AG04449 (cell line): ENCODE results near the gene DHDDS.
A peak's percentile ranks its signal among the peaks of the same experiment; 100 is the strongest.

Source experiments
- CTCF ChIA-PET: fragments of 350-600 bp; formaldehyde crosslinking; extraction: SDS; loops from one replicate; lab custom pipeline; 2021; ENCODE audit warnings: antibody characterized with exemption; lab: Yijun Ruan, JAX
- POLR2A ChIA-PET: fragments of 400-600, 350-600 bp; formaldehyde crosslinking; extraction: SDS; loops from one replicate; lab custom pipeline; 2020; ENCODE audit warnings: antibody characterized with exemption, inconsistent platforms; lab: Yijun Ruan, JAX
- DNase-seq: peaks from one replicate; pipeline ENCODE4 v3.0.0-alpha.2; 2010; ENCODE audit warnings: low read depth, low spot score
- H3K4me3 ChIP-seq: 2 replicates; pipeline ENCODE4 v1.5.1; 2011; ENCODE audit warnings: low read depth, mild to moderate bottlenecking, control low read depth, low read length
- TF ChIP-seq, protein P1 (sequence below): IDR thresholded peaks from one replicate; pipeline ENCODE4 v1.5.1; 2011; ENCODE audit warnings: mild to moderate bottlenecking, moderate library complexity, low read length, control low read depth, inconsistent platforms; ENCODE audit not compliant: insufficient read depth; ENCODE audit errors: missing control alignments

DHDDS gene

DNA sequence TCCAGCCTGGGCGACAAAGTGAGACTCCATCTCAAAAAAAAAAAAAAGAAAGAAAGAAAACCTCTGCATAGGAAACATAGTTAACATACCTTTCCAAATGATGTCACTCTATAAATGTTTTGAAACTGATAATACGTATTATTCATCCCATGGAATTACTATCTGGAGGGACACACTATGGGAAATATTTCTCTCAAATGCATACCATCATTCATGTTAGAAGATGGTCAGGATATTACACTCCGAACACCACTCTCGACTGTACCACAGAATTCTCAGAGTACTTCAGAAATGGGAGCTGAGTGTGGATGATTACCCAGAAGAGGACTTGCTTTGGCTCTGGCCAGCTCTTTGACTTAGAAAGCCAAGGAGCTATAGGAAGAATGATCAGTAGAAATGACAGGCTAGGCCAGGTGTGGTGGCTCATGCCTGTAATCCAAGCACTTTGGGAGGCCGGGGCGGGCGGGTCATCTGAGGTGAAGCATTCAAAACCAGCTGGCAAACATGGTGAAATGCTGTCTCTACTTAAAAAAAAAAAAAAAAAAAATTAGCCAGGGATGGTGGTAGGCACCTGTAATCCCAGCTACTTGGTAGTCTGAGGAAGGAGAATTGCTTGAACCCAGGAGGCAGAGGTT lies 26.7 kb upstream of the DHDDS start:
- peak; percentile 69 for DNase-seq
- POLR2A ChIA-PET: interaction anchor here (0.6 kb wide), 1 partner anchor 50 kb away, joined by 5 read pairs; no protein-coding TSS in a partner anchor
- CTCF ChIA-PET: interaction anchor here (0.7 to 5.9 kb wide), 6 partner anchors 11 to 260 kb away, joined by 3 to 90 read pairs (median 6); no protein-coding TSS in a partner anchor
- TF ChIP-seq, protein P1, sequence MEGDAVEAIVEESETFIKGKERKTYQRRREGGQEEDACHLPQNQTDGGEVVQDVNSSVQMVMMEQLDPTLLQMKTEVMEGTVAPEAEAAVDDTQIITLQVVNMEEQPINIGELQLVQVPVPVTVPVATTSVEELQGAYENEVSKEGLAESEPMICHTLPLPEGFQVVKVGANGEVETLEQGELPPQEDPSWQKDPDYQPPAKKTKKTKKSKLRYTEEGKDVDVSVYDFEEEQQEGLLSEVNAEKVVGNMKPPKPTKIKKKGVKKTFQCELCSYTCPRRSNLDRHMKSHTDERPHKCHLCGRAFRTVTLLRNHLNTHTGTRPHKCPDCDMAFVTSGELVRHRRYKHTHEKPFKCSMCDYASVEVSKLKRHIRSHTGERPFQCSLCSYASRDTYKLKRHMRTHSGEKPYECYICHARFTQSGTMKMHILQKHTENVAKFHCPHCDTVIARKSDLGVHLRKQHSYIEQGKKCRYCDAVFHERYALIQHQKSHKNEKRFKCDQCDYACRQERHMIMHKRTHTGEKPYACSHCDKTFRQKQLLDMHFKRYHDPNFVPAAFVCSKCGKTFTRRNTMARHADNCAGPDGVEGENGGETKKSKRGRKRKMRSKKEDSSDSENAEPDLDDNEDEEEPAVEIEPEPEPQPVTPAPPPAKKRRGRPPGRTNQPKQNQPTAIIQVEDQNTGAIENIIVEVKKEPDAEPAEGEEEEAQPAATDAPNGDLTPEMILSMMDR: no peak
- H3K4me3 ChIP-seq: no peak overlapping the region

DNA sequence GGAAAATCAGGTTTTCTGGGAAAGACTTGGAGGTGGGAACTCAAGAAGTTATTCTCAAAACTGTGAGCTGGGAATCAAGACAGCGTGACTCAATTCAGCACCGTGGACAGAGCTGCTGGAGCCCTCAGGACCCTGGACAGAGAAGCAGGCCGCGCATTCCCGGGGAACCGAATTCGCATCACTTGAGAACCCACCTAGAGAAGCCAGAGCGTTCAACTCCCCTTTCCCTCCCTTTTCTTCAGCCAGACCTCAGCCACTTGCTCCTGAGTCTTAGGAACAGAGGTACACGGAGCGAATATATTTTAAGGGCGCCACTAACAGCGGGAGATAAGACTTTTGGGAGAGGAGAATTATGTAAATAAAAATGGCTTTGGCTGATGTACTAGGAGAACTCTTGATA lies 23.5 kb upstream of the DHDDS start:
- H3K4me3 ChIP-seq: no peak overlapping the region
- TF ChIP-seq, protein P1: no peak
- CTCF ChIA-PET: interaction anchor here (1.2 to 5.9 kb wide), 3 partner anchors 8 to 512 kb away, joined by 3 to 90 read pairs (median 10); no protein-coding TSS in a partner anchor
- DNase-seq: no peak
- POLR2A ChIA-PET: interaction anchor here (1.0 kb wide), 1 partner anchor 9 kb away, joined by 4 read pairs; no protein-coding TSS in a partner anchor

DNA sequence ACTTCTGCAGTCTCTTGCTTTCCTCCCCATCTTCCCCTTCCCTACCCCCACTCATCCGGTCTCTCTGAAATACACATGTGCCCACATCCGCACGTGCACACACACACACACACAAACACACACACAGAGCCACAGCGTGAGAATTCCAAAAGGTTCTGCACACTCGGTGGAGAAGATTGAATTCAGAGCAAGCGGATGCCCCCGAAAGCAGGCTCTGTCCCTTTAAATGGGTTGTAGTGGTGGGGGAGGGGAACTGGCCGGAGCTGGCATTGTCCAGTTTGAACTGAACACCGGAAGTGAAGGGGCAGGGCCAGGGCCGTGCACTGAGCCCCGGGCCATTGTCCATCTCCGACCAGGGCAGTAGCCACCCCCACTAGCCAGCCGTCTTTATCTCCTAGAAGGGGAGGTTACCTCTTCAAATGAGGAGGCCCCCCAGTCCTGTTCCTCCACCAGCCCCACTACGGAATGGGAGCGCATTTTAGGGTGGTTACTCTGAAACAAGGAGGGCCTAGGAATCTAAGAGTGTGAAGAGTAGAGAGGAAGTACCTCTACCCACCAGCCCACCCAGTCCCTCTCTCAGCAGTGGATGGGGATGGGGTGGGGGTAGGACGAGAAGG lies 22.8 kb upstream of the DHDDS start:
- no peak overlapping the region for H3K4me3 ChIP-seq
- ChIA-PET CTCF (interaction anchor here (2.6 to 5.9 kb wide), 2 partner anchors 7 to 11 kb away, joined by 10 to 90 read pairs; no protein-coding TSS in a partner anchor), POLR2A (no interaction called here)
- TF ChIP-seq, protein P1: no peak
- DNase-seq: no peak

DNA sequence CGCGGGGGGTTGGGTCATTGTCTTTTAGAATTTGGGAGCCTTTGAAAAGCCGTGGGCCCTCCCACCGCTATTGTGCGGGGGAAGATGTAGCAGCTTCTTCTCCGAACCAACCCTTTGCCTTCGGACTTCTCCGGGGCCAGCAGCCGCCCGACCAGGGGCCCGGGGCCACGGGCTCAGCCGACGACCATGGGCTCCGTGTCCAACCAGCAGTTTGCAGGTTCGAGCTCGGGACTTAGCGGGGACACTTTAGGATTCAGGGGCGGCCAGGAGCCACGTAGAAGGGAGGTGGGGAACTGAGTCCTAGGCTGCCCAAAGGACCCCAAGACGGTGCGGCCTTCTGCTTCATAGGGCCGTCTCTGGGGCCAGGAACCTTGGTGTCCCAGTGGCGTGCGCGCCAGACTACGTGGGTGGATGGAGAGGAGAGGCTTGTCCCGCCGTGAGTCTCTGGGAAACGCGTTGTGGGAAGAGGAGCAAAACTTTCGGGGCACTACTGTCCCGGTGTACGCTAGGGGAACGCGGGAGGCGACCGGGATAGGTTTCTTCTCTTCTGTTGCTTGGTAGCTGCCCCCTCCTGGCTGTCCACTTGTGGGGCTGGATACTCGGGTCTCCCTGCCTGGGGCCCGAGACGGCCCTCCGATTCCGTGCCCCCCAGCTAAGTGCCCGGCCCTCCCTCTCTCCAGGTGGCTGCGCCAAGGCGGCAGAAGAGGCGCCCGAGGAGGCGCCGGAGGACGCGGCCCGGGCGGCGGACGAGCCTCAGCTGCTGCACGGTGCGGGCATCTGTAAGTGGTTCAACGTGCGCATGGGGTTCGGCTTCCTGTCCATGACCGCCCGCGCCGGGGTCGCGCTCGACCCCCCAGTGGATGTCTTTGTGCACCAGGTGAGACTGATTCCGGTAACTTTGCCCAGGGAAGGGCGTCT lies 21.2 kb upstream of the DHDDS start, which contains the start of gene LIN28A:
Gene LIN28A, plus strand, starts transcription at position 112 of the 918 bp plus-strand sequence. Its CDS starts 75 bp downstream, at position 187.
- DNase-seq: no peak
- CTCF ChIA-PET: interaction anchor here (1.2 to 2.6 kb wide), 3 partner anchors 9 to 15 kb away, joined by 3 to 10 read pairs (median 5); no protein-coding TSS in a partner anchor
- TF ChIP-seq, protein P1: no peak
- POLR2A ChIA-PET: interaction anchor here (0.6 kb wide), 1 partner anchor 21 kb away, joined by 3 read pairs; the partner anchor contains the start of gene DHDDS
- no peak within 1 kb of the TSS for H3K4me3 ChIP-seq

DNA sequence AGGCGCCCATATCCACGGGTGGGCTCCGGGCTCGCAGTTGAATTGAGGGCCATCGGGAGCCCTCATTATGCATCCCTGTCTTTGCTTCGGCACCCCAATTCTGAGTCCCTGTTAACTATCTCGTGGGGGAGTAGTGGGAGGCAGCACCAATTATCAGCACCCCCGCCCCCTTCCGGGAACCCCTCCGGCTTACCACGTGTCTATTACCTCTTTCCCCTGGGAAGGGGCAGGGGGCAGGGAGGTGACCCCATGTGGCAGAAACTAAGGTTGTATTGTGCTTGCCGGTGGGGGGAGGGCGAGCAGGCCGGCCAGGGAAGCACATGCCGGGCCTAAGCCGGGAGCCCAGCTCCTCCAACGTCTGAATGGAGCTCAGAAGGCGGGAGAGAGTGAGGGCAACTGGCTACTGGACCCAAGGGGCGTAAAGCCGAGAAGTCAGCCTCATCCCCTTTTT lies 20.5 kb upstream of the DHDDS start:
- H3K4me3 ChIP-seq: no peak overlapping the region
- TF ChIP-seq, protein P1: no peak
- ChIA-PET POLR2A (interaction anchor here (0.6 kb wide), 1 partner anchor 20 kb away, joined by 3 read pairs; the partner anchor contains the start of gene DHDDS), CTCF (interaction anchor here (1.2 to 1.6 kb wide), 2 partner anchors 13 to 16 kb away, joined by 3 to 5 read pairs; no protein-coding TSS in a partner anchor)
- DNase-seq: no peak
